Measurements from ENCODE around the gene GPC6.

GRCh38 chr13:94332359-94333096, 1105.9 kb downstream of the GPC6 start:
- TF ChIP-seq CTCF (IDR thresholded peaks at IDR 0.05; ENCODE audit: poor library complexity), result no peak
- TF ChIP-seq EZH2phosphoT487 (IDR thresholded peaks at IDR 0.05; ENCODE audit: low read depth, severe bottlenecking, unreplicated experiment), result no peak
- TF ChIP-seq EZH2 (IDR thresholded peaks at IDR 0.05; ENCODE audit: borderline replicate concordance), result no peak
